Activated CD4-positive, CD25-positive, alpha-beta regulatory T cell treated with anti-CD3 and anti-CD28 coated beads, Interleukin-2, amount 50 U/mL, for 72 hours (primary cell): Measurements from ENCODE around the gene SLC7A8.
"Not testable (repeated sequence)": the region's sequence is repeated elsewhere in the genome, so short reads cannot be mapped to it uniquely, and the experiment has no call there.

Source experiments
- DNase-seq: peaks from one replicate; pipeline ENCODE4 v3.0.0; 2021

Gene SLC7A8

DNA sequence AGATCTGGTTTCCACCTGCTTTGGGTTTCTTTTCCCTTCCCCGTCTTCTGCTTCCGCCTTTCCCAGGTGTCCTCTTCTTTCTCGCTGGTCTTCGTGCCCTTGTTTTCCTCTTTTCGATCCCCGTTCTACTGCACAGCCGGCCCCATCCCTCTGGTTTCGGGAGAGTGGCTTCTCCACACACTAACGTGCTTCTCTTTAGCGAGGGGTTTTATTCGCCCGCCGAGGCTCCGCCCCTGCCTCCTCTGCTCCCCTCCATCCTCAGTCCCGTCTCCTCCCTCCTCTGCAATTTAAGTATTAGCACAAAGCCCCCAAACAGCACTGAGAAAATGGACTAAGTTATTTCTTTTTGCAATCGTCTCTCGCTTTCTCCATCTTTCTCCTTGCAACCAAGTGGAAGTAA is at the start of gene SLC7A8:
Gene SLC7A8, minus strand, starts transcription at position 182 of the 400 bp plus-strand sequence. CDS start 746 bp downstream, outside the sequence.
- no peak for DNase-seq

DNA sequence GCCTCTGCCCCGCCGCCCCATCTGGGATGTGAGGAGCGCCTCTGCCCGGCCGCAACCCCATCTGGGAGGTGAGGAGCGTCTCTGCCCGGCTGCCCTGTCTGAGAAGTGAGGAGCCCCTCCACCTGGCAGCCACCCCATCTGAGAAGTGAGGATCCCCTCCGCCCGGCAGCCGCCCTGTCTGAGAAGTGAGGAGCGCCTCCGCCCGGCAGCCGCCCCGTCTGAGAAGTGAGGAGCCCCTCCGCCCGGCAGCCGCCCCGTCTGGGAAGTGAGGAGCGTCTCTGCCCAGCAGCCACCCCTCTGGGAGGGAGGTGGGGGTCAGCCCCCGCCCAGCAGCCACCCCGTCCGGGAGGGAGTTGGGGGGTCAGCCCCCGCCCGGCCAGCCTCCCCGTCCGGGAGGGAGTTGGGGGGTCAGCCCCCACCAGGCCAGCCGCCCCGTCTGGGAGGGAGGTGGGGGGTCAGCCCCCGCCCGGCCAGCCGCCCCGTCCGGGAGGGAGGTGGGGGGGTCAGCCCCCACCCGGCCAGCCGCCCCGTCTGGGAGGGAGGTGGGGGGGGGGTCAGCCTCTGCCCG is 48.9 kb upstream of the SLC7A8 start:
- not testable (repeated sequence) for DNase-seq

DNA sequence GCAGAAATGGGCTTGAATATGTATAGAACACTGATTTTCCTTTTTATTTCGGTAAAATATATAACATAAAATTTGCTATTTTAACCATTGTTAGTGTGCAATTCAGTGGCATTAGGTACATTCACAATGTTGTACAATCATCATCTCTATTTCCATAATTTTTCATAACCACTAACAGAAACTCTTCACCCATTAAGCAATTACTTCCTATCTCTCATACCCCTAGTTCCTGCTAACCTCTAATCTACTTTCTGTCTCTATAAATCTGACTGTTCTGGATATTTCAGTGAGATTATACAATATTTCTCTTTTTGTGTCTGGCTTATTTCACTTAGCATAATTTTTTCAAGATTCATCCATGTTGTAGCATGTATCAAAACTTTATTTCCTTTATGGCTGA is 45.4 kb upstream of the SLC7A8 start:
- DNase-seq, result no peak

DNA sequence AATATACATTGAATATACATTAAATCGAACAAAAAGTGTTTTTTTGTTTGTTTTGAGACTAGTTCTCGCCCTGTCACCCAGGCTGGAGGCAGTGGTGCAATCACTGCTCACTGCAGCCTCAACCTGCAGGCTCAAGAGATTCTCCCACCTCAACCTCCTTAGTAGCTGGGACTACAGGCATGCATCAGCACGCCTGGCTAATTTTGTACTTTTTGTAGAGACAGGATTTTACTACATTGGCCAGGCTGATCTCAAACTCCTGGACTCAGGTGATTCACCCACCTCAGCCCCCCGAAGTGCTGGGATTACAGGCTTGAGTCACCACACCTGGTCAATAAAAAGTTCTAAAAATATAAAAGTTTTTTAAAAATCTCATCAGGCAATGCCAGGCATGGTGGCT is 44.1 kb upstream of the SLC7A8 start:
- no peak for DNase-seq

DNA sequence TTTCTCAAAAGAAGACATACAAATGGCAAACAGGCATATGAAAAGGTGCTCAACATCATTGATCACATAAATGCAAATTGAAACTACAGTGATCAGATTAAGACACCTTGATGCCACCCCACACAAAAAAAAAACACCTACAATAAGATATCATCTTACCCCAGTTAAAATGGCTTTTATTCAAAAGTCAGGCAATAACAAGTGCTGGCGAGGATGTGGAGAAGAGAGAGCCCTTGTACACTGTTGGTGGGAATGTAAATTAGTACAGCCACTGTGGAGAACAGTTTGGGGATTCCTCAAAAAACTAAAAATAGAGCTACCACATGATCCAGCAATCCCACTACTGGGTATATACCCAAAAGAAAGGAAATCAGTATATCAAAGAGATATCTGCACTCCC is 41.5 kb upstream of the SLC7A8 start:
- not testable (repeated sequence) for DNase-seq

DNA sequence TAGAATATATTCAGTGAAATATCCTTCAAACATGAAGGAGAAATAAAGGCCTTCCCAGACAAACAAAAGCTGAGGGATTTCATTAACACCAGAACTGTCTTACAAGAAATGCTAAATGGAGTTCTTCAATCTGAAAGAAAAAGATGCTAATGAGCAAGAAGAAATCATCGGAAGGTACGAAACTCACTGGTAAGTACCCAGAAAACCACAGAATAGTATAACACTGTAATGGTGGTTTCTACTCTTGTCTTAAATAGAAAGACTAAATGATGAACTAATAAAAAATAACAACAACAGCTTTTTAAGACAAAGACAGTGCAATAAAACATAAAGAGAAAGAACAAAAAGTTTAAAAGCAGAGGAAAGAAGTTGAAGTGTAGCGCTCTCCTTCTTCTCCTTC is 35.6 kb upstream of the SLC7A8 start:
- DNase-seq, result no peak

DNA sequence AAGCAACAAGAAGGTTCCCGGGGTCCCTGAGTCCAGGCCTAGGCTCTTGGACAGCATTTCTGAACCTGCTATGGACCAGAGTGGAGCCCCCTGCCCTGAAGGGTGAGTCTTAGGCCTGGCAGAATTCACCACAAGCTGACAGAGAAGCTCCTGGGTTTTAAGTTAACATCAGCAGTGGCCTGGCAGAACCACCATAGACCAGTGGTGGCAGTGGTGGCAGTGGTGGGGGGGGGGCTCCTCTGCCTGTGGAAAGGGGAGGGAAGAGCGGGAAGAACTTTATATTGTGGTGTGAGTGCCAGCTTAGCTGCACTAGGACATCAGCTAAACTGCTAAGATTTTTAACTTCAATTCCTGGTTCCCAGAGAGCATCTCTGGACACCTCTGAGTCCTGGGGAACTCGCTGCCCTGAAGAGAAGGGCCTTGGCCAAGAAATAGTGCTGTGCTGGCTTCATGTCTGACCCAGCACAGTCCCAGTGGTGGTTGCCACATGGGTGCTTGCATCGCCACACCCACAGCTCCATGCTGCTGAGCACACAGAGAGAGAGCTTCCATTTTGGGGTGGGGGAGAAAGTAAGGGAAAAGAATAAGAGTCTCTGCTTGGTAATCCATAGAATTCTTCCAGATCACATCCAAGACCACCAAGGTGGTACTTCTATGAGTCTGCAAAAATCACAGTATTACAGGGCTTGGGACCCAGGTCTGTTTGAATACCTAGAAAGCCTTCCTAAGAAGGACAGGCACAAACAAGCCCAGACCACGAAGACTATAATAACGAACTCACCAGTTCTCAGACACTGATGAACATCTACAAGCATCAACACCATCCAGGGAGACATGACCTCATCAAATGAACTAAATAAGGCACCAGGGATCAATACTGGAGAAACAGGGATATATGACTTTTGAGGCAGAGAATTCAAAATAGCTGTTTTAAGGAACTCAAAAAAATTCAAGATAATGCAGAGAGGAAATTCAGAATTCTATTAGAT is 33.9 kb upstream of the SLC7A8 start:
- DNase-seq, result no peak

DNA sequence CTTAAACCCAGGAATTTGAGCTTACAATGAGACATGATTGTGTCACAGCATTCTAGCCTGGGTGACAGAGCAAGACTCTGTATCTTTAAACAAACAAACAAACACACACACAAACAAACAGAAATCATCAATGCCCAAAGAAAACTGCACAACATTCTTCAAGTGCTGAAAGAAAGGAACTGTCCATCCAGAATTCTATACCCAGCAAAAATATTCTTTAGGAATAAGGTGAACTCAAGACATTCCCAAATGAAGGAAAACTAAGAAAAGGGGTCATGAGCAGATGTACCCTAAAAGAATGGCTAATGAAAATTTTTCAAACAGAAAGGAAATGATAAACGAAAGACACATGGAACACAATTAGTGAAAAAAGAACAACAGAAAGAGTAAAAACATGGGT is 32.0 kb upstream of the SLC7A8 start:
- DNase-seq, result no peak

DNA sequence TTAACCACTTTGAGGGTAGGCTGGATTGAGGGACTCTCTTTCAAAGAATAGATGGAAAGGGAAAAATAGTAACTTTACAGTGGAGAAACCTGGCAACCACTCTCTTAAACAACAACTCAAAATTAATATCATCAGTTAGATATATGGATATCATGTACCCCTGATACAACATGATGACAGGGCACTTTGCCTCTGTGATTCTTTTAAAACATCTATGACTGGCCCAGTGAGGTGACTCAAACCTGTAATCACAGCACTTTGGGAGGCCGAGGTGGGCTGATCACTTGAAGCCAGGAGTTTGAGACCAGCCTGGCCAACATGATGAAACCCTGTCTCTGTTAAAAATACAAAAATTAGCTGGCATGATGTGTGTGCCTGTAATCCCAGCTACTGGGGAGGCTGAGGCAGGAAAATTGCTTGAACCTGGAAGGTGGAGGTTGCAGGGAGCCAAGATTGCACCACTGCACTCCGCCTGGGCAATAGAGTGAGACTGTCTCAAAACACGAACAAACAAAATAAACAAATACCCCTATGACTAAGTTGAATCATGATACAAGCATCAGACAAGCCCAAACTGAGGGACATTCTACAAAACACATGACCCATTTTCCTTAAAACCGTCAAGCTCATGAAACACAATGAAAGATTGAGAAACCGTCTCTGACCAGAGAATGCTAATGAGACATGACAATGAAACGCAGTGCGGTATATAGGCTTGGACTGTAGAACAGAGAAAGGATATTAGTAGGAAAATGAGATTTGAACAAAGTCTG is 26.4 kb upstream of the SLC7A8 start:
- no peak for DNase-seq

DNA sequence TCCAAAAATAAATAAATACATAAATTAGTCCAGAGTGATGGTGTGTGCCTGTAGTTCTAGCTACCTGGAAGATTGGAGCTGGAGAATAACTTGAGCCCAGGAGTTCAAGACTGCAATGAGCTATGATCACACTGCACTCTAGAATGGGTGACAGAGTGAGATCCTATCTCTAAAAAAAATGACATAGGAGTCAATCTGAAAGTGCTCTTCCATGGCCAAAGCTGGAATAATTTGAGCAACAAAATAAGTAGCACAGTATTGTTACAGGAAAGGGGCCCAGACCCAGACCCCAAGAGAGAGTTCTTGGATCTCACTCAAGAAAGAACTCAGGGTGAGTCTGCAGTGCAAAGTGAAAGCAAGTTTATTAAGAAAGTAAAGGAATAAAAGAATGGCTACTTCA is 24.9 kb upstream of the SLC7A8 start:
- no peak for DNase-seq

DNA sequence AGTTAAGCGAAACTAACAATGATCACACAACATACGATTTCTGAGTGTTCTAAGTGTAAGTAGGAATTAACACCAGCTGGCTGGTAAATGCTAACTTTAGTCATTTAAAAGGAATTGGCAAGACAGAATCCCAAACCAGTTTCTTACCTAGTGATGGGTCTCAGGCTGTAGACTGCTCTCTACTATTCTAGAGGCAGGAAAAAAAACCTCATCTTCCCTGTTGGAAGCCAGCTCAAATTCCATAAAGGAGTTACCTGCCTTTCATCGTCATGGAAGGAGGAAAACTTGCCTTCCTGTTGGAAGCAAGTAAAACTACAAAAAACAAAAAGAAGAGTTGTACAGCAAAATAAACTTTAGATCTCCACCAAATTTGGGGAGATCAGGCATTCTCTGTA is 23.7 kb upstream of the SLC7A8 start:
- DNase-seq, result no peak

DNA sequence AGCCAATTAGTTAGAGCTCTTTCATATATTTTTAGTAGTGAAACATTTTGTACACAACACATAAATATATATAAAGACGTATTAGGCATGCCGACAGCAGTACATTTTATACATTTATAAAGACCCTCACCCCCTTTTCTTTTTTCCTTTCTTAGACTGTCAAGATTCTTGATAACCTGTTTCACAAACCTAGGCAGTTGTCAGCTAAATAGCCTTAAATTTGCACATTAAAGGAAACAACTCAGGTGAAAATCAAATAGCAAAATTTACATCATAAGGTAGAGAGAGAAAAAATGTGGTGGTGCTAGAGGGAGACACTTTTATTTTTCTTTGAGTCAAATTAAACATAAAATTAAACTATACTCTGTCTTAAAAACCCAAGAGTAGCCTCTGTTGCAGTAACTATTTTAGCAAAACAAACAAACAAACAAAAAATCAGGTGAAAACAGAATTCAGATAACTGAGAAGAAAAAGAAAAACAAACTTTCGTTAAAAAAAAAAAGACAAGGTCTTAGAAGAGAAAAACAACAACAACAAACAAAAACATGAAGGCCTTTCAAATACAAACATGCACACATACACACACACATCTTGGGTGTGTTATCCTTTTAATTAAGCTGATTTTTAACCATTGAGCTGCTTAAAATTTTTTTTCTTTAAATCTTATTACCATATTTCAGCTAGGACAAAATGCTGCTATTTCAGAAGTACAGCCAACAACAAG is 23.1 kb upstream of the SLC7A8 start:
- no peak for DNase-seq

DNA sequence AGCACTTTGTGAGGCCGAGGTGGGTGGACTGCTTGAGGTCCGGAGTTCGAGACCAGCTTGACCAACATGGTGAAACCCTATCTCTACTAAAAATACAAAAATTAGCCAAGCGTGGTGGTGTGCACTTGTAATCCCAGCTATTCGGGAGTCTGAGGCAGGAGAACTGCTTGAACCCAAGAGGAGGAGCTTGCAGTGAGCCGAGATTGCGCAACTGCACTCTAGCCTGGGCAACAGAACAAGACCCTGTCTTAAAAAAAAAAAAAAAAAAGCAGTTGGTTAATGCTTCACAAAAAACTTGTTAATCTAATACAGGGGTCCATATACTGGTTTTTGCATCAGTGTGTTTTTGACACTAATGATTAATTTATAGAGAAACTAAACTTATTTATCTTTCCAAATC is 18.5 kb upstream of the SLC7A8 start:
- DNase-seq, result no peak

DNA sequence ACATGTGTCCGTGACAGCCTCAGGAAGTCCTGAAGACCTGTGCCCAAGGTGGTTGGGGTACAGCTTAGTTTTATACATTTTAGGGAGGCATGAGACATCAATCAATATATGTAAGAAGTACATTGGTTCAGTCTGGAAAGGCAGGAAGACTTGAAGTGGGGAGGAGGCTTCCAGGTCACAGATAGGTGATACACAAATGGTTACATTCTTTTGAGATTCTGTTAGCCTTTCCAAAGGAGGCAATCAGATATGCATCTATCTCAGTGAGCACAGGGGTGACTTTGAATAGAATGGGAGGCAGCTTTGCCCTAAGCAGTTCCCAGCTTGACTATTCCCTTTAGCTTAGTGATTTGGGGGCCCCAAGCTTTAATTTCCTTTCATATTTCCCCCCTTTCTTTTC is 15.7 kb upstream of the SLC7A8 start:
- not testable (repeated sequence) for DNase-seq

DNA sequence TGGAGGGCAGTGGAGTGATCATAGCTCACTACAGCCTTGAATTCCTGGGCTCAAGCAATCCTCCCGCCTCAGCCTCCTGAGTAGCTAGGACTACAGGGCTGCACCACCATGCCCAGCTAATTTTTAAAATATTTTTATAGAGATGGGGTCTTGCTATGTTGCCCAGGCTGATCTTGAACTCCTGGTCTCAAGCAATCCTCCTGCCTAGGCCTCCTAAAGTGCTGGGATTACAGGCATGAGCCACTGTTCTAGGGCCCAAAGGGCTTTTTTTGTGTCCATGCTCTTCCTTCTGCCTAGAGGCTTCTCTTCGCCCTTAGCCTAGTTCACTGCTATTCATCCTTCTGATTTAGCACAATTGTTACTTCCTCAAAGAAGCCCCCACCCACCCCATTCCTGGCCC is 13.0 kb upstream of the SLC7A8 start:
- not testable (repeated sequence) for DNase-seq

DNA sequence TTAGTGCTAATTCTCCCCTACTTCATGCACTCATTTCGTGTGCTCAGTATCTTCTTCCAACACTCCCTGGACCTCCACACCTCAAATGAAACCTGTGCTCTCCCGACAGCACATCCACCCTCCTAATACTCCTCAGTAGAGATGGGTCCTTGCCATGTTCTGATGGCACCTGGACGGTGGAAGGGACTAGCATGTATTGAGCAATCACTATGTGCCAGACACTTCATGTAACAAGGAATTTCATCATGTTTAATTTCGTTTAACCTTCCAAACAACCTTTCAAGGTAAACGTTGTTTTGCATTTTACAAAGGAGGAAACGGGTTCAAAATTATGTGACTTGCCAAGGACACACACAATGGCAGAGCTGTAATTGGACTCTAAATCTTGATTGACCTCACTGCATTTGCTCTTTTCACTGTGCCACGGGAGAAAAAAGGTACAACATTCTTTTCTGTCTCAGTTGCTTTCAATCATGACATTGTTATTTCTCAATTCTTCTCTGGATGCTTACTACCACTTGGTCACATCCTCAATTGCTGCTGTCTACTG is 12.2 kb upstream of the SLC7A8 start:
- DNase-seq, result no peak

DNA sequence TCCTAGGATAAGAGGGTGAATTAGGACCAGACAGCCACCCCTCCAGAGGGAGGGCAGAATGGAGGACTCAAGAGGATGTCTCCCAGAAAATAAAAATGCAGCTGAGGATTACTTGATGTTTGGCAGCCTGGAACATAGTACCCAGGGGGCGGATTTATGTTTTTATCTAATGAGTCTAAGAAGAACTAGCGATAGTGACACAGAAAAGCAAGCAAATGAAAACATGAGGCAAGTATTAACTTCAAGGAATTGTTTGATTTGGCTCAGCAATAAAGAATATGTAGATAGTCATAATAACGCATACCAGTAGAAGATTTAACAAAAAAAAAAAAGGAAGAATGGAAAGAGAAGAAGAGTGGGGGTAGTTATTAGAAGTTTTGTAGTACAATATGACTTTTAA is 10.0 kb upstream of the SLC7A8 start:
- DNase-seq, result no peak

DNA sequence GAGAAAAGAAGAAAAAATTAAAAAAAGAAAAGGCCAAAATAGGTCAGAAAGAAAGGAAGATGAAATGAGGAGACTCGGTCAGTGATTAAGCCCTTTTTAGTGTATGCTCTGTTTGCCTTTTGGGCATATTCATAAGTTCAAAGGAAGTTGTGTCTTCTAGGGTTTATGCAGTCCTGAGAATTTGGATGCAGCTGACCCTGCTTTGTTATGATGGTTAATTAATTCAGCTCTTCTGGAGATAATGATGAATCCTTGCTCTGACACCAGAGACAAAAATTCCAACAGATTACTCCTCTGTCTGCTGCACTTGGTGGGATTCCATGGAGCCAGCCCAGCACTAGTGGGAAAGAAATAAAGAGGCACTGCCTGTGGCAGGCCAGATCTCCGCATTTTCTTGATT is 4.5 kb upstream of the SLC7A8 start:
- DNase-seq, result no peak

DNA sequence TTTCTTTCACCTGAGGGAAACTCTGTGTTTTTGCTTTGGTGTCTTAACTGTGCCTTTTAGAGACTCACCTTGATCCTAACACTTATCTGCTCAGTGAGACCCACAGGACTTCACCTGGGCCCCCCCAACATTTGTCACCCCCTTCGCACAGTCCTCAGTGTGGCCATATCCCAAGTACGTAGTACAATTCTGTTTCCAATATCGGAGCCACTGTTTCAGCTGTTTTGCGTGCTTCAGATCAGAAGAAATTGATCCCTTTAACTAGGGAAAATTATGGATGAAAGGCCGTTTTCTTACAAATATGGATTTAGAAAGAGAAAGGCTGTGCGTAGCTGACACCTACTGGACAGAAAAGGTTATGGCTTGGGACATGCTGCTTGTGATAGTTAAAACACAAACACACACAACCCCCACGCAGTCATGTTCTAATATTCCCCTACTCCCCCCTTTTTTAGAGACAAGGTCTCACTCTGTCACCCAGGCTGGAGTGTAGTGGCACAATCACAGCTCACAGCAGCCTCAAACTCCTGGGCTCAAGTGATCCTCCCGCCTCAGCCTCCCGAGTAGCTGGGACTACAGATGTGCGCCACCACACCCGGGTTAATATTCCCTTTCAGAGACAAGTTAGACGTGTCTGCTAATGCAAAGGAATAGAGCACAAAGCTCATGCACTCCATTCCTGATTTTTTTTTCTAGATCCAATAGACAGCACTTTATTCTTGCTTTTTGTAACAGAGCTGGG is 3.6 kb upstream of the SLC7A8 start:
- no peak for DNase-seq

DNA sequence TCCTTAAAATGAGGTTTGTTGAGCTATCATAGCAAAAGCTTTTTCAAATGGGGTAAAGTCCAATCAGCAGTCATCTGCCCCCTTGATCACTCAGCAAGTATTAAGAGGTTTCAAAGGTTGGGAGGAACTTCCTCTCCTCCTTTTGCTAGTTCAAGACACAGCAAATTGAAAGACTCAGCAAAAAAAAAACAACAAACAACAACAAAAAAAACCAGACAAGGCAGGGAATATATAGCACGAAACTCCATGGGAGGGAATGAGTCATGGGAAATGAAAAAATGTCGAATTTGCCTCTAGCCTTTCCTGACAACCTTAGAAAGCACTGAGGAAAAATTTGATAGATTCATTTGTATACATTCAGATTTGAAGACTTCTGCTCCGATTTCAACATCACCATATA is 1.6 kb upstream of the SLC7A8 start:
- DNase-seq, result no peak

DNA sequence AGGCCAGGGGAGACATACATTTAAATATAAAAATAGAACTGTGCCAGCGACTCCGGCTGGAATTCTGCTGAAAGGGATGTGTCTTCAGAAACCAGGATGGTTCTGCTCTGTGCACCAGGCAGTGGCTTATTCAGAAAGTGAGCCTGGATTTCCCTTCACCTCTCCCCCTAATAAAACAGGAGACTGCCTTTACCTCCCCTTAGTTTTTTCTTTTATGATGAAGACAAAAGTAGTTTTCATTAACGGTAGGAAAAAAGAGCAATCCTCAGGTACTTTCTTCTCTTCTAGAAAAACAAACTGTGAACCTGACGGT is 346 bp downstream of the SLC7A8 start:
- DNase-seq, result no peak
